Heart left ventricle (tissue), 16 donors: Measurements from ENCODE around the gene CC2D2B. TPM values are rescaled to one million over a fixed set of nuclear protein-coding genes. Genes with fewer than 3 reads are reported as not detected.
"Not testable (repeated sequence)": the region's sequence is repeated elsewhere in the genome, so short reads cannot be mapped to it uniquely, and the experiment has no call there.

Experiments used
- ATAC-seq, 4 donors: fragments of 200-7000 bp; cut with Tn5 transposase; one replicate each; pipeline ENCODE4 v1.9.1; 2020 to 2022; ENCODE audit warnings: moderate library complexity in 4 of 4, mild to moderate bottlenecking in 3 of 4, moderate number of reproducible peaks in 1 of 4
- DNase-seq, 5 donors: peaks; one replicate each; pipeline ENCODE4 v3.0.0-alpha.2; 2020
- H3K27ac ChIP-seq, 12 donors: fragments of 200-600 bp; sonication (generic) in 4 of 12; one replicate each; pipeline versions ENCODE4 v1.5.0 to v1.8.0; 2016 to 2022; ENCODE audit warnings: mild to moderate bottlenecking in 2 of 12
- H3K27me3 ChIP-seq, 9 donors: fragments of 200-600 bp; sonication (generic) in 2 of 9; one replicate each; pipeline versions ENCODE4 v1.5.1 to v1.8.0; 2016 to 2022; ENCODE audit warnings: mild to moderate bottlenecking in 3 of 9
- H3K36me3 ChIP-seq, 9 donors: fragments of 200-600 bp; sonication (generic) in 2 of 9; one replicate each; pipeline versions ENCODE4 v1.5.0 to v1.8.0; 2018 to 2022; ENCODE audit warnings: mild to moderate bottlenecking in 2 of 9
- H3K4me1 ChIP-seq, 12 donors: fragments of 200-600 bp; sonication (generic) in 4 of 12; one replicate each; pipeline versions ENCODE4 v1.5.0 to v1.8.0; 2016 to 2022; ENCODE audit warnings: mild to moderate bottlenecking in 3 of 12
- H3K4me3 ChIP-seq, 12 donors: fragments of 200-600 bp; sonication (generic) in 4 of 12; one replicate each; pipeline versions ENCODE4 v1.5.0 to v1.8.0; 2017 to 2022; ENCODE audit warnings: mild to moderate bottlenecking in 9 of 12, moderate library complexity in 4 of 12
- H3K9me3 ChIP-seq, 12 donors: fragments of 200-600 bp; sonication (generic) in 4 of 12; one replicate each; pipeline versions ENCODE4 v1.5.0 to v1.8.0; 2016 to 2022; ENCODE audit warnings: mild to moderate bottlenecking in 1 of 12
- POLR2A ChIP-seq, 2 donors: fragments of 450-650 bp; IDR thresholded peaks; one replicate each; pipeline ENCODE4 v1.6.1; 2017; ENCODE audit warnings: antibody characterized with exemption in 2 of 2, mild to moderate bottlenecking in 2 of 2, moderate library complexity in 2 of 2
- WGBS, 4 donors: extraction: QIAGEN DNeasy Blood & Tissue Kit in 2 of 4; methylation state at CpG; one replicate each; pipeline versions ENCODE4 v1.1.5 to v1.1.7; 2013 to 2018; 5-methylcytosine and 5-hydroxymethylcytosine counted together
- intact Hi-C, 10 donors: fragments of 100-400 bp; cut with DNase I; formaldehyde crosslinking; loops; one replicate each; pipeline versions ENCODE4 v1.11.1 to v1.14.2; 2022
- polyA plus RNA-seq, 2 donors: library from polyadenylated mRNA; stranded (reverse); fragments of 200-250 nt; gene quantifications; one replicate each; pipeline ENCODE4 v1.2.3, GENCODE V29; 2013
- total RNA-seq, 9 donors: library from RNA; depleted of rRNA in 2 of 9; stranded (reverse); fragments of >200 nt in 2 of 9; fragmentation: NEBNext Ultra II Directional in 3 of 9; extraction: Animal tissue kit (Norgen Biotek cat#: 25700) in 3 of 9; gene quantifications; one replicate each; pipeline versions ENCODE4 v1.1.0 to v1.2.4, GENCODE V29; 2016 to 2023
- TF ChIP-seq, protein P1 (sequence below), 12 donors: fragments of 200-600 bp; sonication (generic) in 4 of 12; IDR thresholded peaks; one replicate each; pipeline versions ENCODE4 v1.5.0 to v1.8.0; 2018 to 2022; ENCODE audit warnings: antibody characterized with exemption in 12 of 12, mild to moderate bottlenecking in 5 of 12
- donor health status: ischemic (EF 13 %, LVEDD 7.1; RV severe dilation, severe dysfunction).
- donor health status: healthy with polysubstance abuse.
- donor health status: DM: no; HTN: yes; CAD: no.
- donor health status: DM: no; HTN: no; CAD: no.
- donor health status: ischemic (EF 25% LVEDD 6.9; RV normal size, moderate dysfunction).
- donor health status: ischemic (EF 25% LVEDD 5.7; RV mildly dilated, moderate dysfunction).
- donor health status: healthy.
- donor health status: DM: yes; HTN: yes; CAD: no.
- donor health status: ischemic (EF 35%, LVEDD 5.7; RV mildly dilated, moderate dysfunction).
- donor health status: nonischemic (EF 11% LVEDD 7.7; RV severe dilation, severe dysfunction).
- donor health status: DM: yes; HTN: yes; CAD: no.
- donor health status: PGD.
- donor health status: ischemic (EF 29% LVEDD 5.4; RV normal size, mild dysfunction).
- donor health status: nonischemic (EF 23%, LVEDD 6.1; RV moderate dilation, normal function).

Gene CC2D2B
- total and polyA plus RNA-seq, 11 donors, result 0.15 to 1.5 (median 0.58) TPM

DNA sequence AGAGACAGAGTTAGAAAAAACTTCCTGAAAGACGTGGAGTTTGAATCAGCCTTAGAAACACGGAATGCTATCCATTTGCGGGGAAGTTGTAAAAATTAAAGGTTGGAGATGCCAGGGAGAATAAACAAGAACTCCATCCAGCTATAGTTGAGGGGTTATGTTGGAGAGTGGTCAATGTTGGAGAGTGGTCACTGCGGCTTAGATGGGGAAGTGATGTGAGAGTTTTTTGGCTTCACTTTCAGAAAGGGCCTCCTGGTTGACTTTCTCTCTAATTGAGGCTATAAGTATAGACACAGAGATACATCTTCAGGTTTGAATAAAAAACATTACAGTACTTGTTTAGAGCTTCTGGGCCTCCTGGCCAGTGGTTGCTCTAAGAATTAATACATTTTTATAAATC, 675 bp downstream of the CC2D2B start:
- peaks cover 0 to 9% (median 3%) of the 10 kb centered on the region in 9 donors for H3K36me3 ChIP-seq
- H3K4me1 ChIP-seq, result peaks cover 0 to 10% (median 2%) of the 10 kb centered on the region in 12 donors
- H3K27ac ChIP-seq, result no peak overlapping the region
- H3K9me3 ChIP-seq, result no peaks in the 10 kb centered on the region
- peak overlapping the region in 8 of 12 donors; percentile 65 to 79 (median 76) for H3K4me3 ChIP-seq
- ATAC-seq (no peak), DNase-seq (no peak)
- WGBS, 4 donors, result 57 to 60% (median 59%) methylated on average over 4 of the region's 4 CpGs
- no peaks in the 10 kb centered on the region for H3K27me3 ChIP-seq
- intact Hi-C loops, result no loop called here
- TF ChIP-seq, protein P1, sequence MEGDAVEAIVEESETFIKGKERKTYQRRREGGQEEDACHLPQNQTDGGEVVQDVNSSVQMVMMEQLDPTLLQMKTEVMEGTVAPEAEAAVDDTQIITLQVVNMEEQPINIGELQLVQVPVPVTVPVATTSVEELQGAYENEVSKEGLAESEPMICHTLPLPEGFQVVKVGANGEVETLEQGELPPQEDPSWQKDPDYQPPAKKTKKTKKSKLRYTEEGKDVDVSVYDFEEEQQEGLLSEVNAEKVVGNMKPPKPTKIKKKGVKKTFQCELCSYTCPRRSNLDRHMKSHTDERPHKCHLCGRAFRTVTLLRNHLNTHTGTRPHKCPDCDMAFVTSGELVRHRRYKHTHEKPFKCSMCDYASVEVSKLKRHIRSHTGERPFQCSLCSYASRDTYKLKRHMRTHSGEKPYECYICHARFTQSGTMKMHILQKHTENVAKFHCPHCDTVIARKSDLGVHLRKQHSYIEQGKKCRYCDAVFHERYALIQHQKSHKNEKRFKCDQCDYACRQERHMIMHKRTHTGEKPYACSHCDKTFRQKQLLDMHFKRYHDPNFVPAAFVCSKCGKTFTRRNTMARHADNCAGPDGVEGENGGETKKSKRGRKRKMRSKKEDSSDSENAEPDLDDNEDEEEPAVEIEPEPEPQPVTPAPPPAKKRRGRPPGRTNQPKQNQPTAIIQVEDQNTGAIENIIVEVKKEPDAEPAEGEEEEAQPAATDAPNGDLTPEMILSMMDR (IDR thresholded peaks at IDR 0.05), result no peak
- no peak for TF ChIP-seq POLR2A (IDR thresholded peaks at IDR 0.05)

DNA sequence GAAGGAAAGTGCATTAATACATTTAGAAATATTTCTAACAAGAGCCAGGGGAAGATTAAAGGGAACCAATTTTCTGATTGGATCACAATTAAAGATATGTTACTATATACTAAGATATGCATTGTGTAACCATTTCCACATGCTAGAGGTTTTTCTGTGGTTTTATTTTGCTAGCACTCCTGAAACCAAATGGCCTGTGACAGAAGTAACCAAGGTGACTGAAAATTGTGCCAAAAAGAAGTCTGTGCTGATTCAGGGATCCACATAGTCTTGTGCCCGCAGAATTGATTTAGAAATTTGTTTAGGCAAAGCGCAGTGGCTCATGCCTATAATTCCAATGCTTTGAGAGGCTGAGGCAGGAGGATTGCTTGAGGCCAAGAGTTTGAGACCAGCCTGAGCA, 1.8 kb downstream of the CC2D2B start:
- WGBS, 4 donors, result 95 to 100% (median 98%) methylated on average over 2 of the region's 2 CpGs

DNA sequence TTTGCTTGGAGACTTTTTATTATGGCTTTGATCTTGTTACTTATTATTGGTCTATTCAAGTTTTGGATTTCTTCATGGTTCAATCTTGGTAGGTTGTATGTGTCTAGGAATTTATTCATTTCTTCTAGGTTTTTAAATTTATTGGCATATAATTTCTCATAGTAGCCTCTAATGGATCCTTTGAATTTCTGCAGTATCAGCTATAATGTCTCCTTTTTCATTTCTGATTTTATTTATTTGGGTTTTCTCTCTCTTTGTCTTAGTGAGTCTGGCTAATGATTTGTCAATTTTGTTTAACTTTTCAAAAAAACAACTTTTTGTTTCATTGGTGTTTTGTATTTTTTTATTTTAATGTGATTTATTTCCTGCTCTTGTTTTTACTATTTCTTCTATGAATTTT, 8.3 kb downstream of the CC2D2B start:
- H3K36me3 ChIP-seq, H3K4me1 ChIP-seq, H3K27me3 ChIP-seq, ATAC-seq, H3K27ac ChIP-seq, H3K9me3 ChIP-seq, intact Hi-C loops, H3K4me3 ChIP-seq, DNase-seq: not testable (repeated sequence)

More for the DNA sequence above, 1.8 kb downstream of the CC2D2B start:
- Histone ChIP-seq H3K36me3 (no peaks in the 10 kb centered on the region), H3K4me1 (peaks cover 0 to 10% (median 2%) of the 10 kb centered on the region in 12 donors), H3K27ac (no peak overlapping the region), H3K4me3 (no peak overlapping the region), H3K27me3 (no peaks in the 10 kb centered on the region), H3K9me3 (no peaks in the 10 kb centered on the region)
- no peak for ATAC-seq
- intact Hi-C loops, result no loop called here
- DNase-seq, result no peak
- no peak for TF ChIP-seq POLR2A (IDR thresholded peaks at IDR 0.05)
- TF ChIP-seq, protein P1 (IDR thresholded peaks at IDR 0.05), result no peak

DNA sequence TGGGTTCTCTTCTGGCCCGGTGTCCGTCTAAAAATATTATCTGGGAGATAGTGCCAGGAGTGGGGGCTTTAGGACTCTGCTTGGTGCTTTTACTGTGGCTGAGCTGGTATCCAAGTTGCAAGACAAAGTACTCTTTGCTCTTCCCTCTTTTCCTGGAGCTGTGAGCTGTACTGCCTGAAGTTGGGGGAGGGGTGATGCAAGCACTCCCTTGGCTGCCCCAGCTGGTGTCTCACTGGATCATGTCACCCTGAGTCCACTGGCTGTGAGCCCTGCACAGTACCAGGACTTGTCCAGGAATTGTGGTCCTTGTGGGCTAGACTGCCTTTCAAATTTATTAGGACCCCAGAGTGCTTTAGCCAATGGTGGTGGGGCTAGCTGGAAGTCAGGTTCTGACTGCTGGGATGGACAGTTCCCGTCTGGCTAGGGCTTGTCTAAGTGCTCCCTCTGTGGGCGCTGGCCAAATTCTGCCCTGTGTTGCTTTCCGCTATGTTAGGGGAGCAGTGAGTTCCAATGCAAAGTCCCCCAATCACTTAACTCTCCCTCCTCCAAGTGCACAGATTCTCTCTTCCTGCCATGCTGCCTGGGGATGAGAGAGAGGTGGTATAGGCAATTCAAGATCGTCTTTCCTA, 13.1 kb downstream of the CC2D2B start:
- Histone ChIP-seq H3K27ac (no peak overlapping the region), H3K27me3 (no peaks in the 10 kb centered on the region), H3K36me3 (no peaks in the 10 kb centered on the region), H3K4me3 (no peak overlapping the region), H3K9me3 (no peaks in the 10 kb centered on the region), H3K4me1 (no peaks in the 10 kb centered on the region)
- no peak for ATAC-seq
- intact Hi-C loops, result no loop called here
- DNase-seq, result no peak
- 74 to 95% (median 83%) methylated on average over 6 of the region's 6 CpGs for WGBS, 4 donors
- no peak for TF ChIP-seq POLR2A (IDR thresholded peaks at IDR 0.05)
- TF ChIP-seq, protein P1 (IDR thresholded peaks at IDR 0.05), result no peak

DNA sequence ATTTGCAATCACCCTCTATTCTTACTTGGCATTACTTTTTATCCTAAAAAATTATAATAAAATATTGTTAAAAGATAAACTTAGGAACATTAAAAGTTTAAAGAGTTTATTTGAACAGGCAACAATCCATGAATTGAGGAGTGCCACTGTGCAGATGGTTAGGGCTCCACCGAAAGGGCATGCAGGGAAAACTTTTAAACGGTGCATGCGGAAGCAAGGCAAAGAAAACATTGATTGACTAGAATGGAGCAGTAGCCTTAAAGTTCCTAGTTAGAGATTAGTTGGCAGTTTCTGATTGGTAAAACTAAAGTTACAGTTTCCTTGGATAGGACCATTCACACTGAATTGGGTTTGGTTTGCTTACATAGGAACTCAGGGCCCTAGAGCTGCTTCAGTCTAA, 17.3 kb downstream of the CC2D2B start:
- H3K4me3 ChIP-seq, result no peak overlapping the region
- no peaks in the 10 kb centered on the region for H3K36me3 ChIP-seq
- 77 to 84% (median 81%) methylated on average over 3 of the region's 3 CpGs for WGBS, 4 donors
- TF ChIP-seq, protein P1 (IDR thresholded peaks at IDR 0.05), result no peak
- no peak for TF ChIP-seq POLR2A (IDR thresholded peaks at IDR 0.05)
- intact Hi-C loops, result no loop called here
- H3K9me3 ChIP-seq, result no peaks in the 10 kb centered on the region
- no peak for ATAC-seq
- DNase-seq, result no peak
- H3K4me1 ChIP-seq, result no peaks in the 10 kb centered on the region
- no peaks in the 10 kb centered on the region for H3K27me3 ChIP-seq
- H3K27ac ChIP-seq, result no peak overlapping the region
